Activated CD8-positive, alpha-beta T cell treated with anti-CD3 and anti-CD28 coated beads for 36 hours (primary cell): Measurements from ENCODE around the gene BUB3. TPM values are rescaled to one million over a fixed set of nuclear protein-coding genes. Genes with fewer than 3 reads are reported as not detected.

Source experiments
- ATAC-seq: fragments of 200-7000 bp; cut with Tn5 transposase; one replicate; pipeline ENCODE4 v1.10.0; 2021; ENCODE audit warnings: mild to moderate bottlenecking, moderate library complexity
- CTCF ChIA-PET: fragments of 350-600 bp; sonication (Branson Sonifier 250); formaldehyde crosslinking; loops from one replicate; lab custom pipeline; 2021; ENCODE audit warnings: antibody characterized with exemption; lab: Charles Lee
- POLR2A ChIA-PET: fragments of 350-600 bp; sonication (Branson Sonifier 250); formaldehyde crosslinking; loops from one replicate; lab custom pipeline; 2021; ENCODE audit warnings: antibody characterized with exemption; lab: Charles Lee
- DNase-seq: peaks from one replicate; pipeline ENCODE4 v3.0.0-alpha.2; 2020
- H3K27ac Mint-ChIP-seq: one replicate; pipeline ENCODE4 v1.8.0; 2021; ENCODE audit warnings: mild to moderate bottlenecking, mixed read lengths
- H3K27me3 Mint-ChIP-seq: one replicate; pipeline ENCODE4 v1.8.0; 2021; ENCODE audit warnings: mixed read lengths
- H3K36me3 Mint-ChIP-seq: one replicate; pipeline ENCODE4 v1.8.0; 2021; ENCODE audit warnings: low read depth, mixed read lengths
- H3K4me1 Mint-ChIP-seq: one replicate; pipeline ENCODE4 v1.8.0; 2021; ENCODE audit warnings: low read depth, mixed read lengths
- H3K4me3 Mint-ChIP-seq: one replicate; pipeline ENCODE4 v1.8.0; 2021; ENCODE audit warnings: mild to moderate bottlenecking, moderate library complexity, mixed read lengths
- H3K9me3 Mint-ChIP-seq: one replicate; pipeline ENCODE4 v1.8.0; 2021; ENCODE audit warnings: mixed read lengths
- CTCF ChIP-seq: fragments of 200-600 bp; IDR thresholded peaks from one replicate; pipeline ENCODE4 v1.8.0; 2022; ENCODE audit warnings: antibody characterized with exemption, mild to moderate bottlenecking
- intact Hi-C: fragments of 100-400 bp; cut with micrococcal nuclease; formaldehyde crosslinking; loops from one replicate; pipeline ENCODE4 v1.10.0; 2022
- total RNA-seq, 2 experiments: library from RNA; stranded (reverse); gene quantifications; one replicate each; pipeline ENCODE4 v1.2.3, GENCODE V29; 2021

BUB3 gene
- total RNA-seq, 2 experiments from 2014 or later: 256 to 273 TPM

DNA sequence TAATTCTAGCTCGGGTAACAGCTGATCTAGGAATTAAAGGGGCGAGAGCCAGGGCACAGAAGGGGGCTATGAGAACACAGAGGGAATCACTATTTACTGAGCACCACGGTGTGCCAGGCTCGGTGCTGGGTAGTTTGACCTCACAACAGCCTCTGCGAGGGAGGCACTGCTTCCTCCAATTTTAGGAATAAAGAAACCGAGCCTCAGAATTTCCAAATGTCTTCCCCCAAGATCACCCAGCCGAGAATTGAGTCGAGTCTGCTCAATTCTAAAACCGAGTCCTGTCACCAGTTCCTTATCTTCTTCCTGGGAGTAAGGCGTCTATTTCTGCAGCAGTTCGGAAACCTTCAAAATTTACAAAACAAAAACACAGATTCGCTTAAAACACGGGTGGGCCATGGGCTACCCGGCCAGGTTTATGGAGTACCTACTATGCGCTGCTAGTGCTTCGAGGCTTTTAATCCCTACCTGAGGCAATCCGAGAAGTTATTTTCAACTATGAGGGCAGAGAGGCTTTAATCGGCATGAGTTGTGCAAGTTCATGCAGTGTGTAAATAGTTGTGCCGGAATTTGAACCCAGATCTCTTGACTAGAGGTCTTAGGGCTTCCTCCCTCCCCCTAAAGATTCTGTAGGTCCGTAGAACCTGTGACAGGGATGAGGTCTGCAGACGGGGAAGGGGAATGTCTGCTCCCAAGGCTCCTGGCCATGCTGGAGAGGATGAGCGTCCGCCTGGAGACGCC, 7.1 kb upstream of the BUB3 start:
- no peak for DNase-seq
- Mint-ChIP-seq H3K4me1 (peaks cover 67% of the 10 kb centered on the region), H3K9me3 (no peaks in the 10 kb centered on the region)

GRCh38 chr10:123147635-123148413, 6.4 kb upstream of the BUB3 start, which contains the start of gene HMX2:
TSS of gene HMX2 (plus strand) at chr10:123148136. CDS start at chr10:123148379, 243 bp downstream.
- H3K27ac Mint-ChIP-seq: no peak within 1 kb of the TSS
- intact Hi-C loops: no loop called here
- H3K27me3 Mint-ChIP-seq: peaks cover 66% of the 10 kb centered on the region
- CTCF ChIA-PET: interaction anchor here (1.1 to 5.6 kb wide), 2 partner anchors 8 to 13 kb away, joined by 4 to 24 read pairs; no protein-coding TSS in a partner anchor
- H3K9me3 Mint-ChIP-seq: no peaks in the 10 kb centered on the region
- POLR2A ChIA-PET: interaction anchor here (1.0 kb wide), 1 partner anchor 14 kb away, joined by 3 read pairs; no protein-coding TSS in a partner anchor
- peaks cover 65% of the 10 kb centered on the region for H3K4me1 Mint-ChIP-seq
- peak; percentile 48 for ATAC-seq
- TF ChIP-seq CTCF: no peak
- peak; percentile 74 for DNase-seq
- peak within 1 kb of the TSS; percentile 52 for H3K4me3 Mint-ChIP-seq
- H3K36me3 Mint-ChIP-seq: no peaks in the 10 kb centered on the region

More for the DNA sequence above, 7.1 kb upstream of the BUB3 start:
- H3K27ac Mint-ChIP-seq: no peak overlapping the region
- peak overlapping the region; percentile 33 for H3K4me3 Mint-ChIP-seq
- no peak for TF ChIP-seq CTCF
- no peaks in the 10 kb centered on the region for H3K36me3 Mint-ChIP-seq
- peaks cover 72% of the 10 kb centered on the region for H3K27me3 Mint-ChIP-seq
- no peak for ATAC-seq
- POLR2A ChIA-PET: interaction anchor here (1.0 to 1.5 kb wide), 2 partner anchors 13 kb away, joined by 3 to 4 read pairs; no protein-coding TSS in a partner anchor
- intact Hi-C loops: no loop called here
- CTCF ChIA-PET: interaction anchor here (1.1 to 5.6 kb wide), 5 partner anchors 7 to 28 kb away, joined by 3 to 24 read pairs (median 4); no protein-coding TSS in a partner anchor

- H3K27ac Mint-ChIP-seq: no peak overlapping the region
- POLR2A ChIA-PET: interaction anchor here (0.9 kb wide), 1 partner anchor 141 kb away, joined by 4 read pairs; no protein-coding TSS in a partner anchor
- H3K9me3 Mint-ChIP-seq: no peaks in the 10 kb centered on the region
- peaks cover 63% of the 10 kb centered on the region for H3K4me1 Mint-ChIP-seq
- no peaks in the 10 kb centered on the region for H3K36me3 Mint-ChIP-seq
- intact Hi-C loops: no loop called here
- no peak for TF ChIP-seq CTCF
- H3K4me3 Mint-ChIP-seq: peak overlapping the region; percentile 52
- CTCF ChIA-PET: interaction anchor here (1.1 to 5.6 kb wide), 3 partner anchors 9 to 15 kb away, joined by 4 to 24 read pairs (median 13); no protein-coding TSS in a partner anchor
- H3K27me3 Mint-ChIP-seq: peaks cover 58% of the 10 kb centered on the region
- DNase-seq (no peak), ATAC-seq (no peak)
Measured at GRCh38 chr10:123148414-123149161, 5.6 kb upstream of the BUB3 start.

DNA sequence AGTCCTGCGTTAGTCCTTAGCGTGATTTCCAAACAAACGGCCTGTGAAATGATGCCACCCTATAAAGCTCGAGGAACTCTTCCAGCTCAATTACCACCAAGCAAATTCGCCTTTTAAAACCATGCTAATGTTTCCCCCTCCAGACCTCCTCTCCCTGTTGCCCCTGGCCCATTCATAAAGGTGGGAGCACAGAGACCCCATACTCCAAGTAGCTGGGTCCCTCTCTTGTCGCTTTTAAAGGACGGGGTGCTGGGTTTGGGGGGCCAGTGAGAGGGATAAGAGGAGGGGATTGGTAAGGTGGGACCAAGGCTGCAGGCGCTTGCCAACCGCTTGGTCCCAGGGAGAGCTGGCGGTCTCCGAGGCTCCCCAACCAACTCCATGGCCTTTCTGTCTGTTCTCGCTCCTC, 5.0 kb upstream of the BUB3 start:
- TF ChIP-seq CTCF: no peak
- Mint-ChIP-seq H3K36me3 (peaks cover under 1% of the 10 kb centered on the region), H3K4me3 (peak overlapping the region; percentile 52), H3K4me1 (peaks cover 61% of the 10 kb centered on the region), H3K27me3 (peaks cover 52% of the 10 kb centered on the region), H3K27ac (no peak overlapping the region), H3K9me3 (no peaks in the 10 kb centered on the region)
- CTCF ChIA-PET: interaction anchor here (2.1 to 5.6 kb wide), 3 partner anchors 9 to 15 kb away, joined by 5 to 24 read pairs (median 13); no protein-coding TSS in a partner anchor
- POLR2A ChIA-PET: interaction anchor here (0.9 to 2.2 kb wide), 3 partner anchors 9 to 142 kb away, joined by 3 to 8 read pairs (median 4); no protein-coding TSS in a partner anchor
- DNase-seq: no peak
- intact Hi-C loops: no loop called here
- ATAC-seq: no peak
